Skin epidermis (tissue), 12 donors: ENCODE results near the gene SCNN1A.
A peak's percentile ranks its signal among the peaks of the same experiment; 100 is the strongest.

Experiments used
- H3K27ac ChIP-seq, 21 experiments: fragments of 200-600 bp; sonication (generic) in 11 of 21; one replicate each; pipeline ENCODE4 v1.5.0; 2020; ENCODE audit warnings: mild to moderate bottlenecking in 3 of 21, inconsistent platforms in 2 of 21, moderate library complexity in 2 of 21
- H3K4me3 ChIP-seq, 7 experiments: fragments of 200-600 bp; sonication (generic) in 2 of 7; one replicate each; pipeline ENCODE4 v1.5.0; 2020; ENCODE audit warnings: inconsistent platforms in 2 of 7, mild to moderate bottlenecking in 2 of 7, moderate library complexity in 1 of 7

SCNN1A gene

GRCh38 chr12:6375269-6376078 lies at the start of gene SCNN1A:
TSS of gene SCNN1A (minus strand) at chr12:6375563. CDS start at chr12:6374783, 780 bp downstream.
- peak within 1 kb of the TSS in 20 of 21 experiments; percentile 47 to 92 (median 83) for H3K27ac ChIP-seq
- peak within 1 kb of the TSS in 4 of 7 experiments; percentile 1 to 20 (median 12) for H3K4me3 ChIP-seq

GRCh38 chr12:6424866-6425265 lies 49.5 kb upstream of the SCNN1A start:
- Histone ChIP-seq H3K27ac (peak overlapping the region in 1 of 21 experiments; percentile 87), H3K4me3 (no peak overlapping the region)

GRCh38 chr12:6424008-6424347 lies 48.6 kb upstream of the SCNN1A start:
- Histone ChIP-seq H3K27ac (peak overlapping the region in 5 of 21 experiments; percentile 27 to 59 (median 49)), H3K4me3 (no peak overlapping the region)

GRCh38 chr12:6423267-6424007 lies 48.1 kb upstream of the SCNN1A start:
- H3K27ac ChIP-seq, result peak overlapping the region in 5 of 21 experiments; percentile 27 to 59 (median 49)
- no peak overlapping the region for H3K4me3 ChIP-seq

GRCh38 chr12:6420364-6420763 lies 45.0 kb upstream of the SCNN1A start:
- Histone ChIP-seq H3K27ac (peak overlapping the region in 3 of 21 experiments; percentile 4 to 26 (median 11)), H3K4me3 (no peak overlapping the region)

- H3K27ac ChIP-seq, result no peak overlapping the region
- no peak overlapping the region for H3K4me3 ChIP-seq
These were observed 43.4 kb upstream of the SCNN1A start for GRCh38 chr12:6418796-6419195.

- Histone ChIP-seq H3K27ac (no peak overlapping the region), H3K4me3 (no peak overlapping the region)
These were observed 41.2 kb upstream of the SCNN1A start for GRCh38 chr12:6416596-6416995.

GRCh38 chr12:6407236-6407954 lies 32.0 kb upstream of the SCNN1A start:
- H3K4me3 ChIP-seq, result no peak overlapping the region
- no peak overlapping the region for H3K27ac ChIP-seq

- Histone ChIP-seq H3K4me3 (no peak overlapping the region), H3K27ac (no peak overlapping the region)
These were observed 30.6 kb upstream of the SCNN1A start for GRCh38 chr12:6405963-6406362.

- H3K4me3 ChIP-seq, result no peak overlapping the region
- no peak overlapping the region for H3K27ac ChIP-seq
These were observed 29.0 kb upstream of the SCNN1A start for GRCh38 chr12:6404390-6404789.

- no peak overlapping the region for H3K4me3 ChIP-seq
- H3K27ac ChIP-seq, result no peak overlapping the region
These were observed 24.7 kb upstream of the SCNN1A start for GRCh38 chr12:6399884-6400644.

GRCh38 chr12:6396031-6396430 lies 20.7 kb upstream of the SCNN1A start:
- no peak overlapping the region for H3K4me3 ChIP-seq
- peak overlapping the region in 2 of 21 experiments; percentile 23 to 44 for H3K27ac ChIP-seq

- Histone ChIP-seq H3K4me3 (no peak overlapping the region), H3K27ac (peak overlapping the region in 6 of 21 experiments; percentile 3 to 61 (median 28))
These were observed 19.0 kb upstream of the SCNN1A start for GRCh38 chr12:6394398-6394797.

- Histone ChIP-seq H3K4me3 (no peak overlapping the region), H3K27ac (peak overlapping the region in 1 of 21 experiments; percentile 21)
These were observed 17.7 kb upstream of the SCNN1A start for GRCh38 chr12:6393109-6393508.

- peak overlapping the region in 5 of 21 experiments; percentile 12 to 53 (median 29) for H3K27ac ChIP-seq
- H3K4me3 ChIP-seq, result no peak overlapping the region
These were observed 17.1 kb upstream of the SCNN1A start for GRCh38 chr12:6392504-6392903.

- H3K4me3 ChIP-seq, result no peak overlapping the region
These were observed 15.7 kb upstream of the SCNN1A start for GRCh38 chr12:6391013-6391412.

GRCh38 chr12:6390084-6390799 lies 14.9 kb upstream of the SCNN1A start:
- peak overlapping the region in 2 of 21 experiments; percentile 1 to 29 for H3K27ac ChIP-seq

More at GRCh38 chr12:6391013-6391412, 15.7 kb upstream of the SCNN1A start:
- H3K27ac ChIP-seq, result peak overlapping the region in 2 of 21 experiments; percentile 1 to 29

GRCh38 chr12:6387541-6387940 lies 12.2 kb upstream of the SCNN1A start:
- no peak overlapping the region for H3K4me3 ChIP-seq
- H3K27ac ChIP-seq, result peak overlapping the region in 6 of 21 experiments; percentile 9 to 52 (median 30)

More at GRCh38 chr12:6390084-6390799, 14.9 kb upstream of the SCNN1A start:
- no peak overlapping the region for H3K4me3 ChIP-seq

GRCh38 chr12:6386491-6386890 lies 11.1 kb upstream of the SCNN1A start:
- H3K4me3 ChIP-seq, result no peak overlapping the region
- H3K27ac ChIP-seq, result peak overlapping the region in 1 of 21 experiments; percentile 30
